HTERT RPE-1 (cell line): ENCODE data around the gene ANOS1.
"Not testable (repeated sequence)": the region's sequence is repeated elsewhere in the genome, so short reads cannot be mapped to it uniquely, and the experiment has no call there.

Source experiments
- in situ Hi-C: fragments of 300-500 bp; cut with MboI; formaldehyde crosslinking; loops from 4 replicates; pipeline ENCODE4 v1.14.3; 2020; ENCODE audit warnings: low sequenced_read_pairs

The ANOS1 gene

GRCh38 chrX:8632924-8633323, 99.0 kb downstream of the ANOS1 start:
- in situ Hi-C loops: no loop called here

- in situ Hi-C loops: no loop called here
Measured at GRCh38 chrX:8629871-8630270, 102.1 kb downstream of the ANOS1 start.

- in situ Hi-C loops: no loop called here
Measured at GRCh38 chrX:8627796-8628195, 104.1 kb downstream of the ANOS1 start.

GRCh38 chrX:8607326-8607725, 124.6 kb downstream of the ANOS1 start:
- in situ Hi-C loops: no loop called here

- in situ Hi-C loops: no loop called here
Measured at GRCh38 chrX:8604131-8604530, 127.8 kb downstream of the ANOS1 start.

GRCh38 chrX:8591501-8591900, 140.4 kb downstream of the ANOS1 start:
- in situ Hi-C loops: no loop called here

- in situ Hi-C loops: no loop called here
Measured at GRCh38 chrX:8586953-8587352, 145.0 kb downstream of the ANOS1 start.

GRCh38 chrX:8579602-8580001, 152.3 kb downstream of the ANOS1 start:
- in situ Hi-C loops: no loop called here

GRCh38 chrX:8576821-8577220, 155.1 kb downstream of the ANOS1 start:
- in situ Hi-C loops: no loop called here

- in situ Hi-C loops: no loop called here
Measured at GRCh38 chrX:8565729-8566128, 166.2 kb downstream of the ANOS1 start.

GRCh38 chrX:8548446-8548845, 183.5 kb downstream of the ANOS1 start:
- in situ Hi-C loops: no loop called here

- in situ Hi-C loops: no loop called here
Measured at GRCh38 chrX:8546715-8547114, 185.2 kb downstream of the ANOS1 start.

GRCh38 chrX:8520791-8521190, 211.1 kb downstream of the ANOS1 start:
- in situ Hi-C loops: no loop called here

GRCh38 chrX:8520178-8520577, 211.8 kb downstream of the ANOS1 start:
- in situ Hi-C loops: no loop called here

- in situ Hi-C loops: no loop called here
Measured at GRCh38 chrX:8504451-8504850, 227.5 kb downstream of the ANOS1 start.

- in situ Hi-C loops: not testable (repeated sequence)
Measured at GRCh38 chrX:8502101-8502500, 229.8 kb downstream of the ANOS1 start.

- in situ Hi-C loops: no loop called here
Measured at GRCh38 chrX:8500203-8500602, 231.7 kb downstream of the ANOS1 start.

- in situ Hi-C loops: not testable (repeated sequence)
Measured at GRCh38 chrX:8495036-8495435, 236.9 kb downstream of the ANOS1 start.

- in situ Hi-C loops: no loop called here
Measured at GRCh38 chrX:8484360-8484949, 247.5 kb downstream of the ANOS1 start.
